PC-9 (cell line): ENCODE results near the gene KIF26B. TPM values are rescaled to one million over a fixed set of nuclear protein-coding genes. Genes with fewer than 3 reads are reported as not detected.

Source experiments
- BruUV-seq: library from RNA; stranded (reverse); fragments of 400-500 nt; replicated peaks from 2 replicates; lab custom pipeline; 2021; lab: Mats Ljungman, UMichigan
- CTCF ChIA-PET: fragments of 300-600 bp; sonication (Branson Sonifier 250); formaldehyde crosslinking; loops from one replicate; lab custom pipeline; 2022; ENCODE audit warnings: antibody characterized with exemption; lab: Charles Lee
- POLR2A ChIA-PET: fragments of 300-600 bp; sonication (Branson Sonifier 250); formaldehyde crosslinking; loops from one replicate; lab custom pipeline; 2022; ENCODE audit warnings: antibody characterized with exemption; ENCODE audit not compliant: unreplicated experiment; lab: Charles Lee
- DNase-seq, 2 experiments: peaks; one replicate each; pipeline versions ENCODE4 v3.0.0 to v3.0.0-alpha.2; 2015 to 2022; ENCODE audit warnings: mixed read lengths in 1 of 2
- H2AFZ ChIP-seq: fragments of 200-600 bp; sonication (generic); 2 replicates; pipeline ENCODE4 v1.8.1; 2017; ENCODE audit warnings: antibody characterized with exemption
- H3F3A ChIP-seq: fragments of 200-600 bp; sonication (generic); 2 replicates; pipeline ENCODE4 v1.8.1; 2017; ENCODE audit warnings: antibody characterized with exemption, mild to moderate bottlenecking, low read depth; ENCODE audit not compliant: insufficient read depth
- H3K27ac ChIP-seq: fragments of 200-600 bp; sonication (generic); 2 replicates; pipeline ENCODE4 v1.6.1; 2016; ENCODE audit warnings: mixed run types
- H3K27me3 ChIP-seq: fragments of 200-600 bp; sonication (generic); 2 replicates; pipeline ENCODE4 v1.6.1; 2016; ENCODE audit warnings: low read depth, mixed run types; ENCODE audit not compliant: insufficient read depth
- H3K36me3 ChIP-seq: fragments of 200-600 bp; sonication (generic); 2 replicates; pipeline ENCODE4 v1.6.1; 2016; ENCODE audit warnings: low read depth, mixed run types
- H3K4me1 ChIP-seq: fragments of 200-600 bp; sonication (generic); replicated peaks from 2 replicates; pipeline ENCODE4 v1.6.1; 2016; ENCODE audit warnings: mixed run types; ENCODE audit not compliant: insufficient read depth
- H3K4me2 ChIP-seq: fragments of 200-600 bp; sonication (generic); 2 replicates; pipeline ENCODE4 v1.6.1; 2017; ENCODE audit warnings: mixed run types
- H3K4me3 ChIP-seq: fragments of 200-600 bp; sonication (generic); 2 replicates; pipeline ENCODE4 v1.6.1; 2016; ENCODE audit warnings: mixed run types
- H3K79me2 ChIP-seq: fragments of 200-600 bp; sonication (generic); 2 replicates; pipeline ENCODE4 v1.6.1; 2017; ENCODE audit warnings: low read depth, mixed run types
- H3K9me2 ChIP-seq: fragments of 200-600 bp; sonication (generic); 2 replicates; pipeline ENCODE4 v1.8.1; 2017; ENCODE audit warnings: mild to moderate bottlenecking; ENCODE audit not compliant: insufficient read depth
- H3K9me3 ChIP-seq: fragments of 200-600 bp; sonication (generic); 2 replicates; pipeline ENCODE4 v1.8.1; 2016; ENCODE audit warnings: low read depth; ENCODE audit not compliant: insufficient read depth
- H4K20me1 ChIP-seq: fragments of 200-600 bp; sonication (generic); 2 replicates; pipeline ENCODE4 v1.8.1; 2017; ENCODE audit not compliant: insufficient read depth
- CTCF ChIP-seq: fragments of 200-600 bp; sonication (generic); conservative IDR thresholded peaks from 2 replicates; pipeline ENCODE4 v1.6.1; 2017; ENCODE audit warnings: mixed run types, antibody characterized with exemption, mild to moderate bottlenecking, moderate library complexity
- EZH2 ChIP-seq: fragments of 200-600 bp; sonication (generic); IDR thresholded peaks from 2 replicates; pipeline ENCODE4 v1.8.0; 2017; ENCODE audit warnings: antibody characterized with exemption, low read depth
- intact Hi-C: fragments of 100-400 bp; cut with micrococcal nuclease; formaldehyde crosslinking; loops from one replicate; pipeline ENCODE4 v1.10.0; 2022; ENCODE audit not compliant: unreplicated experiment
- total RNA-seq: library from RNA; stranded (reverse); gene quantifications from 2 replicates; pipeline ENCODE4 v1.2.3, GENCODE V29; 2021

KIF26B gene
- total RNA-seq, 1 experiment from 2014 or later: 0.11 TPM

- Histone ChIP-seq H3K9me3 (no peaks in the 10 kb centered on the region), H3K4me3 (no peak overlapping the region), H3K27me3 (peaks cover 93% of the 10 kb centered on the region), H3K27ac (no peak overlapping the region), H3K4me2 (no peak overlapping the region), H3F3A (no peaks in the 10 kb centered on the region), H3K79me2 (no peaks in the 10 kb centered on the region), H3K36me3 (no peaks in the 10 kb centered on the region), H3K9me2 (no peaks in the 10 kb centered on the region), H2AFZ (no peak overlapping the region), H3K4me1 (no peaks in the 10 kb centered on the region), H4K20me1 (no peaks in the 10 kb centered on the region)
- BruUV-seq: no TSS peak
- TF ChIP-seq EZH2 (no peak), CTCF (no peak)
- no peak for DNase-seq
- POLR2A ChIA-PET: no interaction called here
- CTCF ChIA-PET: interaction anchor here (0.6 kb wide), 1 partner anchor 81 kb away, joined by 3 read pairs; no protein-coding TSS in a partner anchor
- intact Hi-C loops: no loop called here
Measured at GRCh38 chr1:245580651-245581050, 425.9 kb downstream of the KIF26B start.

DNA sequence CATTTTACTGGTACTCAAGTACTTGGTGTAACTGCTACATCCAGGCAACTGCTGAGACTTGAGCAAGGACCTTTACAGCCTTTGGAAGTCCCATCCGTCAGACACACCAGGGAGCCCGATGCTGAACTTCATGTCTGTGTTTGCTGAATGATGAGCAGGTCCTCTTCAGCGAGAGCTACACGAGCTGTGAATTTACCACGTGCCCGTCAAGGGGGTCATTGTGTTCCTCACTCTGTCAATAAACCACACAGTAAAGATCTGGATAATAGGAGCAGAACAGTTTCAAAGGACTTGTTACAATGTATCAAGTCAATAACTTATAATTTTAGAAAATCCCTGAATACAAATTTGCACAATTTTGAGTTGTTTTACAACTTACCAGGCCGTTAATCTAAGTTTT is 427.2 kb downstream of the KIF26B start:
- peaks cover 90% of the 10 kb centered on the region for H3K27me3 ChIP-seq
- intact Hi-C loops: no loop called here
- no peak overlapping the region for H3K4me3 ChIP-seq
- no peaks in the 10 kb centered on the region for H3K79me2 ChIP-seq
- TF ChIP-seq EZH2: no peak
- TF ChIP-seq CTCF: no peak
- no peaks in the 10 kb centered on the region for H3F3A ChIP-seq
- no peak overlapping the region for H3K27ac ChIP-seq
- ChIA-PET POLR2A (no interaction called here), CTCF (no interaction called here)
- H3K36me3 ChIP-seq: no peaks in the 10 kb centered on the region
- H3K4me2 ChIP-seq: no peak overlapping the region
- H3K9me3 ChIP-seq: no peaks in the 10 kb centered on the region
- DNase-seq: no peak
- H2AFZ ChIP-seq: no peak overlapping the region
- no TSS peak for BruUV-seq
- no peaks in the 10 kb centered on the region for H4K20me1 ChIP-seq
- H3K9me2 ChIP-seq: no peaks in the 10 kb centered on the region
- no peaks in the 10 kb centered on the region for H3K4me1 ChIP-seq

- Histone ChIP-seq H3K4me3 (no peak overlapping the region), H3K9me2 (no peaks in the 10 kb centered on the region), H3K9me3 (no peaks in the 10 kb centered on the region), H4K20me1 (no peaks in the 10 kb centered on the region), H3K79me2 (no peaks in the 10 kb centered on the region), H3K36me3 (no peaks in the 10 kb centered on the region), H3K27me3 (peaks cover 91% of the 10 kb centered on the region), H3K4me1 (no peaks in the 10 kb centered on the region), H3F3A (no peaks in the 10 kb centered on the region), H3K4me2 (no peak overlapping the region), H2AFZ (no peak overlapping the region), H3K27ac (no peak overlapping the region)
- DNase-seq: no peak
- TF ChIP-seq EZH2 (no peak), CTCF (no peak)
- intact Hi-C loops: no loop called here
- ChIA-PET CTCF (no interaction called here), POLR2A (no interaction called here)
- BruUV-seq: no TSS peak
Measured at GRCh38 chr1:245583081-245583480, 428.3 kb downstream of the KIF26B start.
